GM19025 (cell line): ENCODE data around the gene STAG2.
"Not testable (repeated sequence)": the region's sequence is repeated elsewhere in the genome, so short reads cannot be mapped to it uniquely, and the experiment has no call there.

Source experiments
- ATAC-seq: cut with Tn5 transposase; IDR thresholded peaks from one replicate; pipeline ENCODE4 v1.9.1; 2021; ENCODE audit warnings: mild to moderate bottlenecking, low read depth, moderate library complexity; ENCODE audit not compliant: unreplicated experiment

STAG2 gene

GRCh38 chrX:124028182-124028581 is 66.7 kb downstream of the STAG2 start:
- no peak for ATAC-seq

- ATAC-seq = peak; percentile 81
Measured at GRCh38 chrX:124030520-124030919, 69.0 kb downstream of the STAG2 start.

- ATAC-seq = no peak
Measured at GRCh38 chrX:124033821-124034220, 72.3 kb downstream of the STAG2 start.

- no peak for ATAC-seq
Measured at GRCh38 chrX:124035657-124036056, 74.2 kb downstream of the STAG2 start.

- ATAC-seq = no peak
Measured at GRCh38 chrX:124042042-124042441, 80.5 kb downstream of the STAG2 start.

GRCh38 chrX:124045109-124045508 is 83.6 kb downstream of the STAG2 start:
- no peak for ATAC-seq

- not testable (repeated sequence) for ATAC-seq
Measured at GRCh38 chrX:124084417-124084816, 122.9 kb downstream of the STAG2 start.

GRCh38 chrX:124085063-124085462 is 123.6 kb downstream of the STAG2 start:
- ATAC-seq = no peak

GRCh38 chrX:124086411-124086810 is 124.9 kb downstream of the STAG2 start:
- no peak for ATAC-seq

GRCh38 chrX:124087000-124087746 is 125.7 kb downstream of the STAG2 start:
- ATAC-seq = no peak

GRCh38 chrX:124093222-124093621 is 131.7 kb downstream of the STAG2 start:
- ATAC-seq = no peak

- ATAC-seq = no peak
Measured at GRCh38 chrX:124097116-124097515, 135.6 kb downstream of the STAG2 start.

GRCh38 chrX:124098089-124098488 is 136.6 kb downstream of the STAG2 start:
- no peak for ATAC-seq

GRCh38 chrX:124103966-124104365 is 142.5 kb downstream of the STAG2 start:
- no peak for ATAC-seq

GRCh38 chrX:124104512-124104911 is 143.0 kb downstream of the STAG2 start:
- ATAC-seq = not testable (repeated sequence)

- ATAC-seq = no peak
Measured at GRCh38 chrX:124113621-124114600, 152.4 kb downstream of the STAG2 start.

GRCh38 chrX:124117325-124117724 is 155.8 kb downstream of the STAG2 start:
- ATAC-seq = no peak

GRCh38 chrX:124125471-124125870 is 164.0 kb downstream of the STAG2 start:
- no peak for ATAC-seq

- no peak for ATAC-seq
Measured at GRCh38 chrX:124127496-124127895, 166.0 kb downstream of the STAG2 start.

- not testable (repeated sequence) for ATAC-seq
Measured at GRCh38 chrX:124132437-124132836, 170.9 kb downstream of the STAG2 start.

- ATAC-seq = no peak
Measured at GRCh38 chrX:124145749-124146148, 184.2 kb downstream of the STAG2 start.
